BE2C (cell line): Measurements from ENCODE around the gene CHRNA4.

ENCODE experiments used
- DNase-seq: peaks from one replicate; pipeline ENCODE4 v3.0.0-alpha.2; 2020
- H3K27me3 ChIP-seq: fragments of 250-450 bp; sonication (Bioruptor Pico); 2 replicates; pipeline ENCODE4 v1.5.1; 2020; ENCODE audit warnings: mild to moderate bottlenecking
- H3K36me3 ChIP-seq: fragments of 250-450 bp; sonication (Bioruptor Pico); 2 replicates; pipeline ENCODE4 v1.5.1; 2020; ENCODE audit warnings: mild to moderate bottlenecking
- H3K4me1 ChIP-seq: fragments of 250-450 bp; sonication (Bioruptor Pico); 2 replicates; pipeline ENCODE4 v1.5.1; 2020
- H3K4me3 ChIP-seq: 2 replicates; pipeline ENCODE4 v1.5.1; 2011; ENCODE audit warnings: low read depth, low read length
- H3K9me3 ChIP-seq: fragments of 250-450 bp; sonication (Bioruptor Pico); 2 replicates; pipeline ENCODE4 v1.5.1; 2020
- CTCF ChIP-seq: IDR thresholded peaks from 2 replicates; pipeline ENCODE4 v1.5.1; 2012; ENCODE audit warnings: mild to moderate bottlenecking, low read depth, low read length

The CHRNA4 gene

GRCh38 chr20:63301671-63302070 lies 59.5 kb downstream of the CHRNA4 start:
- H3K4me1 ChIP-seq, result no peaks in the 10 kb centered on the region
- no peaks in the 10 kb centered on the region for H3K9me3 ChIP-seq
- no peak for DNase-seq
- peaks cover 28% of the 10 kb centered on the region for H3K27me3 ChIP-seq
- H3K4me3 ChIP-seq, result no peak overlapping the region
- no peak for TF ChIP-seq CTCF
- no peaks in the 10 kb centered on the region for H3K36me3 ChIP-seq

GRCh38 chr20:63298731-63299312 lies 62.3 kb downstream of the CHRNA4 start:
- no peak for TF ChIP-seq CTCF
- H3K36me3 ChIP-seq, result no peaks in the 10 kb centered on the region
- peaks cover 21% of the 10 kb centered on the region for H3K27me3 ChIP-seq
- DNase-seq, result no peak
- no peak overlapping the region for H3K4me3 ChIP-seq
- no peaks in the 10 kb centered on the region for H3K4me1 ChIP-seq
- H3K9me3 ChIP-seq, result no peaks in the 10 kb centered on the region

GRCh38 chr20:63297796-63298572 lies 63.2 kb downstream of the CHRNA4 start:
- H3K4me1 ChIP-seq, result no peaks in the 10 kb centered on the region
- no peak for TF ChIP-seq CTCF
- H3K4me3 ChIP-seq, result no peak overlapping the region
- DNase-seq, result no peak
- no peaks in the 10 kb centered on the region for H3K36me3 ChIP-seq
- H3K9me3 ChIP-seq, result no peaks in the 10 kb centered on the region
- H3K27me3 ChIP-seq, result peaks cover 21% of the 10 kb centered on the region

GRCh38 chr20:63297371-63297781 lies 63.8 kb downstream of the CHRNA4 start:
- no peaks in the 10 kb centered on the region for H3K36me3 ChIP-seq
- no peak for DNase-seq
- no peaks in the 10 kb centered on the region for H3K4me1 ChIP-seq
- no peak overlapping the region for H3K4me3 ChIP-seq
- no peaks in the 10 kb centered on the region for H3K9me3 ChIP-seq
- no peak for TF ChIP-seq CTCF
- peaks cover 19% of the 10 kb centered on the region for H3K27me3 ChIP-seq

GRCh38 chr20:63296531-63297299 lies 64.4 kb downstream of the CHRNA4 start:
- Histone ChIP-seq H3K4me1 (no peaks in the 10 kb centered on the region), H3K9me3 (no peaks in the 10 kb centered on the region), H3K4me3 (no peak overlapping the region), H3K27me3 (peaks cover 17% of the 10 kb centered on the region), H3K36me3 (no peaks in the 10 kb centered on the region)
- DNase-seq, result no peak
- no peak for TF ChIP-seq CTCF
